HepG2 (cell line): ENCODE measurements around the gene HSP90AB1. TPM values are rescaled to one million over a fixed set of nuclear protein-coding genes. Genes with fewer than 3 reads are reported as not detected.

Source experiments
- ARID5B ChIP-seq: IDR thresholded peaks from 2 replicates; pipeline ENCODE4 v1.4.0; 2020; ENCODE audit warnings: mild to moderate bottlenecking, missing genetic modification reagents
- CREBL2 ChIP-seq: sonication (generic); formaldehyde crosslinking; IDR thresholded peaks from 2 replicates; pipeline ENCODE4 v1.8.1; 2023; ENCODE audit warnings: missing genetic modification reagents, mild to moderate bottlenecking, borderline replicate concordance
- EP300 ChIP-seq, 3 experiments: sonication (generic) in 1 of 3; formaldehyde crosslinking in 1 of 3; IDR thresholded peaks; 2 replicates each; pipeline versions ENCODE4 v1.5.1 to v1.6.1; 2011 to 2020; ENCODE audit warnings: low read depth in 2 of 3, low read length in 2 of 3, borderline replicate concordance in 1 of 3, improper control_type of control experiment in 1 of 3, mild to moderate bottlenecking in 1 of 3, missing genetic modification reagents in 1 of 3, moderate library complexity in 1 of 3
- HNF4A ChIP-seq: sonication (generic); formaldehyde crosslinking; IDR thresholded peaks from 2 replicates; pipeline ENCODE4 v1.4.0; 2020; ENCODE audit warnings: missing genetic modification reagents
- IRF2 ChIP-seq: IDR thresholded peaks from 2 replicates; pipeline ENCODE4 v1.6.1; 2018; ENCODE audit warnings: missing genetic modification reagents, missing compliant biosample characterization
- KLF11 ChIP-seq: IDR thresholded peaks from 2 replicates; pipeline ENCODE4 v1.6.1; 2016; ENCODE audit warnings: missing compliant biosample characterization
- NFIB ChIP-seq: sonication (generic); formaldehyde crosslinking; IDR thresholded peaks from 2 replicates; pipeline ENCODE4 v1.9.0; 2021; ENCODE audit warnings: missing genetic modification reagents, mild to moderate bottlenecking, borderline replicate concordance
- RARA ChIP-seq: IDR thresholded peaks from 2 replicates; pipeline ENCODE4 v1.6.1; 2016; ENCODE audit warnings: missing genetic modification reagents, missing compliant biosample characterization
- TBX3 ChIP-seq: fragments of 450-650 bp; IDR thresholded peaks from 2 replicates; pipeline ENCODE4 v1.6.1; 2017; ENCODE audit warnings: antibody characterized with exemption, mild to moderate bottlenecking, inconsistent platforms, borderline replicate concordance
- TFE3 ChIP-seq: IDR thresholded peaks from 2 replicates; pipeline ENCODE4 v1.6.1; 2016
- THAP11 ChIP-seq: IDR thresholded peaks from 2 replicates; pipeline ENCODE4 v1.6.1; 2016; ENCODE audit warnings: missing biosample characterization, missing genetic modification reagents
- TMF1 ChIP-seq: sonication (generic); formaldehyde crosslinking; IDR thresholded peaks from 2 replicates; pipeline ENCODE4 v1.8.1; 2022; ENCODE audit warnings: low read depth, missing genetic modification reagents
- TP53 ChIP-seq: sonication (generic); formaldehyde crosslinking; conservative IDR thresholded peaks from 2 replicates; pipeline ENCODE4 v1.4.0; 2020; ENCODE audit warnings: missing genetic modification reagents
- ZNF230 ChIP-seq: sonication (generic); formaldehyde crosslinking; IDR thresholded peaks from 2 replicates; pipeline ENCODE4 v1.4.0; 2020; ENCODE audit warnings: mild to moderate bottlenecking, missing genetic modification reagents
- ZNF44 ChIP-seq: sonication (generic); formaldehyde crosslinking; IDR thresholded peaks from 2 replicates; pipeline ENCODE4 v1.5.1; 2020; ENCODE audit warnings: mild to moderate bottlenecking, missing genetic modification reagents
- ZNF503 ChIP-seq: sonication (generic); formaldehyde crosslinking; IDR thresholded peaks from 2 replicates; pipeline ENCODE4 v1.4.0; 2020; ENCODE audit warnings: missing genetic modification reagents
- ZNF598 ChIP-seq: sonication (generic); formaldehyde crosslinking; IDR thresholded peaks from 2 replicates; pipeline ENCODE4 v1.5.1; 2020; ENCODE audit warnings: mild to moderate bottlenecking, missing genetic modification reagents, borderline replicate concordance
- ZNF629 ChIP-seq: sonication (generic); formaldehyde crosslinking; conservative IDR thresholded peaks from 2 replicates; pipeline ENCODE4 v1.5.0; 2020; ENCODE audit warnings: missing genetic modification reagents
- ZNF691 ChIP-seq: sonication (generic); formaldehyde crosslinking; IDR thresholded peaks from 2 replicates; pipeline ENCODE4 v1.4.0; 2020; ENCODE audit warnings: missing genetic modification reagents, low read depth, mild to moderate bottlenecking, borderline replicate concordance
- polyA plus RNA-seq, 8 experiments: library from polyadenylated mRNA; depleted of rRNA in 3 of 8; stranded (reverse) in 7 of 8; unstranded in 1 of 8; fragments of >200 nt; fragmentation: Illumina TruSeq in 4 of 8; extraction: Trizol in 4 of 8; gene quantifications; 2 replicates each; pipeline versions ENCODE4 v1.2.1 to v1.2.3, GENCODE V29; 2011 to 2016; ENCODE audit warnings: low read depth in 4 of 8, missing spikeins in 1 of 8, mixed read lengths in 1 of 8; ENCODE audit not compliant: insufficient read depth in 1 of 8
- total RNA-seq, 5 experiments: library from RNA; depleted of rRNA; stranded (reverse); fragments of >200 nt; fragmentation: Illumina TruSeq; extraction: Trizol; gene quantifications; 2 replicates each; pipeline ENCODE4 v1.2.3, GENCODE V29; 2016; ENCODE audit warnings: low read depth in 1 of 5
- TF ChIP-seq, protein P1 (sequence below): sonication (generic); formaldehyde crosslinking; IDR thresholded peaks from 2 replicates; pipeline ENCODE4 v1.5.0; 2020; ENCODE audit warnings: missing genetic modification reagents, mild to moderate bottlenecking, borderline replicate concordance

HSP90AB1 gene
- total and polyA plus RNA-seq, 2 of the 13 experiments (the other 11 are each of a cell fraction or from before 2014, with no cell fraction given), result 1,325 to 1,472 TPM

GRCh38 chr6:44265007-44265721, 18.3 kb downstream of the HSP90AB1 start, which contains the start of gene NFKBIE (continued):
- no peak for TF ChIP-seq EP300 (IDR thresholded peaks at IDR 0.05; ENCODE audit: low read depth in 2 of 2, low read length in 2 of 2)
- no peak for TF ChIP-seq EP300 (CRISPR knock-in tag; IDR thresholded peaks at IDR 0.05; ENCODE audit: borderline replicate concordance)
- peak; percentile 51; the same call in 1 of the 2 replicates for TF ChIP-seq TFE3 (CRISPR knock-in tag)
- TF ChIP-seq CREBL2, result peak; percentile 38; the same call in 1 of the 2 replicates
- TF ChIP-seq THAP11 (CRISPR knock-in tag), result peak; percentile 47; the same call in 1 of the 2 replicates
- TF ChIP-seq IRF2, result no peak; the same call in 1 of the 2 replicates
- no peak for TF ChIP-seq HNF4A (CRISPR knock-in tag)
- TF ChIP-seq ZNF691 (CRISPR knock-in tag), result peak; percentile 46
- TF ChIP-seq ZNF230 (CRISPR knock-in tag), result peak; percentile 76; the same call in 1 of the 2 replicates
- TF ChIP-seq ZNF503 (CRISPR knock-in tag), result no peak
- TF ChIP-seq TMF1 (CRISPR knock-in tag), result peak; percentile 87
- TF ChIP-seq NFIB, result no peak
- peak; percentile 76 for TF ChIP-seq KLF11 (CRISPR knock-in tag)
- TF ChIP-seq, protein P1, sequence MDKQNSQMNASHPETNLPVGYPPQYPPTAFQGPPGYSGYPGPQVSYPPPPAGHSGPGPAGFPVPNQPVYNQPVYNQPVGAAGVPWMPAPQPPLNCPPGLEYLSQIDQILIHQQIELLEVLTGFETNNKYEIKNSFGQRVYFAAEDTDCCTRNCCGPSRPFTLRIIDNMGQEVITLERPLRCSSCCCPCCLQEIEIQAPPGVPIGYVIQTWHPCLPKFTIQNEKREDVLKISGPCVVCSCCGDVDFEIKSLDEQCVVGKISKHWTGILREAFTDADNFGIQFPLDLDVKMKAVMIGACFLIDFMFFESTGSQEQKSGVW (CRISPR knock-in tag), result no peak
- no peak for TF ChIP-seq ZNF44
- 0 out of 2 replicates have a peak, but pooled peaks have one; percentile 67 for TF ChIP-seq ZNF598 (CRISPR knock-in tag)
- TF ChIP-seq TBX3, result no peak
- TF ChIP-seq ZNF629 (CRISPR knock-in tag), result no peak
- TF ChIP-seq ARID5B, result no peak
- TF ChIP-seq TP53 (CRISPR knock-in tag), result no peak
- no peak for TF ChIP-seq RARA (CRISPR knock-in tag)
